ENCODE measurements around the gene TNFSF15. TPM values are rescaled to one million over a fixed set of nuclear protein-coding genes. Genes with fewer than 3 reads are reported as not detected.

TNFSF15 gene
- total and polyA plus RNA-seq, 7 donors = 0.03 to 0.13 (median 0.04) TPM; not detected in 2

GRCh38 chr9:114761523-114761922 lies 44.3 kb downstream of the TNFSF15 start:
- no peak overlapping the region for H3K27ac ChIP-seq

DNA sequence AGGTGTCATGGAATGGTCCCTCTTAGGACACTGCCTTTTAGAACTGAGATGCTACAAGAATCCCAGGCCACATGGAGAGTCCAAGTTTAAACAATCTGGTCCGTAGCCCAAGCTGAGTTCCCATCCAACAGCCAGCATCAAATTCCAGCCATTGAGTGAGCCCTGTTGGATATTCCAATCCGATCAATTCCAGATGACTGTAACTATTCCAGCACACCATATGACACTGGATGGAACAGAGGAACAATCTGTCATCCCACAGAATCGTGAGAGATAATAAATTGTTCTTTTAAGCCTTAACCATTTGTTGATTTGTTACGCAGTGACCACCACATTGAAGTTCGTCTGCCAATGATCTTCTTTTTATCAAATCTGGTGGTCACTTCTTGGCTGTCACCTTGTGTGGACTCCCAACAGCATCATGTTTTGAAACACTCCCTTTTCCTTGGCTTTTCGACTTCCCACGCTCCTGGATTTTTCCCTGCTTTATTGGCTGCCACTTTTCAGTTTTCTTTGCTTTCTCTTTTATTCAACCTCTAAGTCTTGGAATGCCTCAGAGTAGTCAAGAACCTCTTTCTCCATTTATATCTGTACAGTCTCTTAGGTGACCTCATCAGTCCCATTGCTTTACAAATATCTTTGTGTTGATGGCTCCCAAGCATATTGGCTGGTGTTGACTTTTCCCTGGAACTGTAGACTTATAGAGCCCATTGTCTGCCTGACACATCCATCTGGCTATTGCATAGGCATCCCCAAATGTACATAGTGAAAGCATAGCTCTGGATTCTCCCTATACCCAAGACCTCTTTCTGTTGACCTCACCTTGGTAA lies 46.1 kb downstream of the TNFSF15 start:
- no peak for DNase-seq

More at GRCh38 chr9:114761523-114761922, 44.3 kb downstream of the TNFSF15 start:
- Histone ChIP-seq H3K4me3 (no peak overlapping the region), H3K27me3 (ENCODE audit: insufficient read depth in 3 of 3, low read length in 2 of 3) (peaks cover 0 to 3% (median 0%) of the 10 kb centered on the region in 3 donors), H3K9me3 (no peaks in the 10 kb centered on the region), H3K4me1 (no peaks in the 10 kb centered on the region), H3K36me3 (ENCODE audit: insufficient read depth in 1 of 2, low read depth in 1 of 2) (no peaks in the 10 kb centered on the region)
- DNase-seq (no peak), ATAC-seq (no peak)
- TF ChIP-seq, protein P1, sequence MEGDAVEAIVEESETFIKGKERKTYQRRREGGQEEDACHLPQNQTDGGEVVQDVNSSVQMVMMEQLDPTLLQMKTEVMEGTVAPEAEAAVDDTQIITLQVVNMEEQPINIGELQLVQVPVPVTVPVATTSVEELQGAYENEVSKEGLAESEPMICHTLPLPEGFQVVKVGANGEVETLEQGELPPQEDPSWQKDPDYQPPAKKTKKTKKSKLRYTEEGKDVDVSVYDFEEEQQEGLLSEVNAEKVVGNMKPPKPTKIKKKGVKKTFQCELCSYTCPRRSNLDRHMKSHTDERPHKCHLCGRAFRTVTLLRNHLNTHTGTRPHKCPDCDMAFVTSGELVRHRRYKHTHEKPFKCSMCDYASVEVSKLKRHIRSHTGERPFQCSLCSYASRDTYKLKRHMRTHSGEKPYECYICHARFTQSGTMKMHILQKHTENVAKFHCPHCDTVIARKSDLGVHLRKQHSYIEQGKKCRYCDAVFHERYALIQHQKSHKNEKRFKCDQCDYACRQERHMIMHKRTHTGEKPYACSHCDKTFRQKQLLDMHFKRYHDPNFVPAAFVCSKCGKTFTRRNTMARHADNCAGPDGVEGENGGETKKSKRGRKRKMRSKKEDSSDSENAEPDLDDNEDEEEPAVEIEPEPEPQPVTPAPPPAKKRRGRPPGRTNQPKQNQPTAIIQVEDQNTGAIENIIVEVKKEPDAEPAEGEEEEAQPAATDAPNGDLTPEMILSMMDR (IDR thresholded peaks at IDR 0.05) = no peak
- intact Hi-C loops (cut with DNase I) = no loop called here
- WGBS, 3 donors = 73 to 85% (median 80%) methylated on average over 2 of the region's 2 CpGs

DNA sequence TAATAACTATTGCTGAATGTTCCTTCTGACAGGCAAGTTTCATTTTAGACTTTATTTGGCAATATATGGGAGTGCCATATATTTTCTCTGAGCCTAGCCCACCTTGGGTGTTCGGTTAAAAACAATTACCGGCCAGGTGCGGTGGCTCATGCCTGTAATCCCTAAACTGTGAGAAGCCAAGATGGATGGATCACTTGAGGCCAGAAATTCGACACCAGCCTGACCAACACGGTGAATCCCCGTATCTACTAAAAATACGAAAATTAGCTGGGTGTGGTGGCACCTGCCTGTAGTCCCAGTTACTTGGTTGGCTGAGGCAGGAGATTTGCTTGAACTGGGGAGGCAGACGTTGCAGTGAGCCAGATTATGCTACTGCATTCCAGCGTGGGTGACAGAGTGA lies 47.9 kb downstream of the TNFSF15 start:
- no peaks in the 10 kb centered on the region for H3K9me3 ChIP-seq
- TF ChIP-seq, protein P1 (IDR thresholded peaks at IDR 0.05) = no peak
- intact Hi-C loops (cut with DNase I) = no loop called here
- no peak overlapping the region for H3K4me3 ChIP-seq
- no peaks in the 10 kb centered on the region for H3K4me1 ChIP-seq
- H3K36me3 ChIP-seq (ENCODE audit: insufficient read depth in 1 of 2, low read depth in 1 of 2) = no peaks in the 10 kb centered on the region
- peaks cover 0 to 3% (median 0%) of the 10 kb centered on the region in 3 donors for H3K27me3 ChIP-seq (ENCODE audit: insufficient read depth in 3 of 3, low read length in 2 of 3)
- ATAC-seq = no peak
- H3K27ac ChIP-seq = no peak overlapping the region
- WGBS, 3 donors = 21 to 32% (median 23%) methylated on average over 9 of the region's 9 CpGs
- no peak for DNase-seq

More for the DNA sequence above, 46.1 kb downstream of the TNFSF15 start:
- no peak for ATAC-seq
- TF ChIP-seq, protein P1 (IDR thresholded peaks at IDR 0.05) = no peak
- 72 to 74% (median 73%) methylated on average over 7 of the region's 7 CpGs for WGBS, 3 donors
- H3K36me3 ChIP-seq (ENCODE audit: insufficient read depth in 1 of 2, low read depth in 1 of 2) = no peaks in the 10 kb centered on the region
- H3K4me3 ChIP-seq = no peak overlapping the region
- no peaks in the 10 kb centered on the region for H3K4me1 ChIP-seq
- H3K27me3 ChIP-seq (ENCODE audit: insufficient read depth in 3 of 3, low read length in 2 of 3) = peaks cover 0 to 3% (median 0%) of the 10 kb centered on the region in 3 donors
- H3K9me3 ChIP-seq = no peaks in the 10 kb centered on the region
- no peak overlapping the region for H3K27ac ChIP-seq
- intact Hi-C loops (cut with DNase I) = no loop called here

GRCh38 chr9:114757395-114757794 lies 48.4 kb downstream of the TNFSF15 start:
- no peaks in the 10 kb centered on the region for H3K9me3 ChIP-seq
- intact Hi-C loops (cut with DNase I) = no loop called here
- ATAC-seq (no peak), DNase-seq (no peak)
- H3K27me3 ChIP-seq (ENCODE audit: insufficient read depth in 3 of 3, low read length in 2 of 3) = peaks cover 0 to 3% (median 0%) of the 10 kb centered on the region in 3 donors
- TF ChIP-seq, protein P1 (IDR thresholded peaks at IDR 0.05) = no peak
- H3K27ac ChIP-seq = no peak overlapping the region
- 31 to 38% (median 37%) methylated on average over 2 of the region's 2 CpGs for WGBS, 3 donors
- no peak overlapping the region for H3K4me3 ChIP-seq
- H3K36me3 ChIP-seq (ENCODE audit: insufficient read depth in 1 of 2, low read depth in 1 of 2) = no peaks in the 10 kb centered on the region
- no peaks in the 10 kb centered on the region for H3K4me1 ChIP-seq
